HepG2 (cell line): ENCODE results near the gene AGAP1. TPM values are rescaled to one million over a fixed set of nuclear protein-coding genes. Genes with fewer than 3 reads are reported as not detected.

Experiments used
- GATAD1 ChIP-seq: IDR thresholded peaks from 2 replicates; pipeline ENCODE4 v1.6.1; 2016; ENCODE audit warnings: missing genetic modification reagents, missing compliant biosample characterization
- NFIB ChIP-seq: sonication (generic); formaldehyde crosslinking; IDR thresholded peaks from 2 replicates; pipeline ENCODE4 v1.9.0; 2021; ENCODE audit warnings: missing genetic modification reagents, mild to moderate bottlenecking, borderline replicate concordance
- RELA ChIP-seq: sonication (generic); formaldehyde crosslinking; IDR thresholded peaks from 2 replicates; pipeline ENCODE4 v1.4.0; 2020; ENCODE audit warnings: missing genetic modification reagents
- ZBTB37 ChIP-seq: sonication (generic); formaldehyde crosslinking; IDR thresholded peaks from 2 replicates; pipeline ENCODE4 v1.4.0; 2020; ENCODE audit warnings: mild to moderate bottlenecking, missing genetic modification reagents
- ZNF407 ChIP-seq: sonication (generic); formaldehyde crosslinking; IDR thresholded peaks from one replicate; pipeline ENCODE4 v1.5.1; 2020; ENCODE audit warnings: mild to moderate bottlenecking, missing genetic modification reagents; ENCODE audit errors: not compliant biosample characterization
- ZNF576 ChIP-seq: sonication (generic); formaldehyde crosslinking; IDR thresholded peaks from 2 replicates; pipeline ENCODE4 v1.4.0; 2020; ENCODE audit warnings: mild to moderate bottlenecking, missing genetic modification reagents
- polyA plus RNA-seq, 8 experiments: library from polyadenylated mRNA; depleted of rRNA in 3 of 8; stranded (reverse) in 7 of 8; unstranded in 1 of 8; fragments of >200 nt; fragmentation: Illumina TruSeq in 4 of 8; extraction: Trizol in 4 of 8; gene quantifications; 2 replicates each; pipeline versions ENCODE4 v1.2.1 to v1.2.3, GENCODE V29; 2011 to 2016; ENCODE audit warnings: low read depth in 4 of 8, missing spikeins in 1 of 8, mixed read lengths in 1 of 8; ENCODE audit not compliant: insufficient read depth in 1 of 8
- total RNA-seq, 5 experiments: library from RNA; depleted of rRNA; stranded (reverse); fragments of >200 nt; fragmentation: Illumina TruSeq; extraction: Trizol; gene quantifications; 2 replicates each; pipeline ENCODE4 v1.2.3, GENCODE V29; 2016; ENCODE audit warnings: low read depth in 1 of 5

AGAP1 gene
- total and polyA plus RNA-seq, 2 of the 13 experiments (the other 11 are each of a cell fraction or from before 2014, with no cell fraction given) = 21.2 to 32.7 TPM

GRCh38 chr2:236109473-236109872 lies 615.6 kb downstream of the AGAP1 start (continued):
- TF ChIP-seq NFIB (CRISPR knock-in tag) (no peak), GATAD1 (no peak), ZNF407 (CRISPR knock-in tag) (no peak), RELA (no peak), ZBTB37 (CRISPR knock-in tag) (no peak), ZNF576 (no peak)
- TF ChIP-seq, all 625 proteins: peak for 0
